ENCODE measurements around the gene CDC42EP1.
"Not testable (repeated sequence)": the region's sequence is repeated elsewhere in the genome, so short reads cannot be mapped to it uniquely, and the experiment has no call there.

CDC42EP1 gene

GRCh38 chr22:37559901-37560607 lies at the start of gene CDC42EP1:
TSS of gene CDC42EP1 (plus strand) at chr22:37560480. CDS start at chr22:37566350, 5,870 bp downstream.
- no peak for DNase-seq

- DNase-seq = no peak
These were observed 48.7 kb upstream of the CDC42EP1 start for GRCh38 chr22:37511395-37512104.

DNA sequence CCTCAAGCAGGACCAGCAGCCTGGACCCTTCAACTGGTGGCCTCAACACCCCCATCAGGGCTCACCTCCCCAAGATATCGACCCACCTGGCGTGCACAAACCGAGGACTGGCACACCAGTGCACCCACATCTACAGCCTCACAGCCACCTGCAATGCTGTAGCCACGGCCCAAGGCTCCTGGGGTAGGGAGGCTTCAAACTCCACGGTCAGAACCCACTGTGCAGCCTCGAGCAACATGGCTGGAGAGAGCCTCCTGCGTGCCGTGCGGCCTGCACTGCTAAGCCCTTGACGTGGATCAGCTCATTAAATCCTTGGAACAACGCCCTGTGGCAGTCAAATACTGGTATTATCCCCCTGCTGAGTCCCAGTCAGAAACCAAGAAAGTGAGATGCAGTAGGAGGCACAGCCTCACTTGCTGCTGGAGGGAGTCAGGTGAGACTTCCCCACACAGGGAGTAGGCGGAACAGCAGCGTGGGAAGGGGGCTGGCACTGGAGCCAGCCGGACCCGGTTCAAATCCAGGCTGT lies 45.7 kb upstream of the CDC42EP1 start:
- DNase-seq = no peak

- no peak for DNase-seq
These were observed 44.4 kb upstream of the CDC42EP1 start for GRCh38 chr22:37515901-37516300.

- DNase-seq = no peak
These were observed 43.8 kb upstream of the CDC42EP1 start for GRCh38 chr22:37516456-37516855.

DNA sequence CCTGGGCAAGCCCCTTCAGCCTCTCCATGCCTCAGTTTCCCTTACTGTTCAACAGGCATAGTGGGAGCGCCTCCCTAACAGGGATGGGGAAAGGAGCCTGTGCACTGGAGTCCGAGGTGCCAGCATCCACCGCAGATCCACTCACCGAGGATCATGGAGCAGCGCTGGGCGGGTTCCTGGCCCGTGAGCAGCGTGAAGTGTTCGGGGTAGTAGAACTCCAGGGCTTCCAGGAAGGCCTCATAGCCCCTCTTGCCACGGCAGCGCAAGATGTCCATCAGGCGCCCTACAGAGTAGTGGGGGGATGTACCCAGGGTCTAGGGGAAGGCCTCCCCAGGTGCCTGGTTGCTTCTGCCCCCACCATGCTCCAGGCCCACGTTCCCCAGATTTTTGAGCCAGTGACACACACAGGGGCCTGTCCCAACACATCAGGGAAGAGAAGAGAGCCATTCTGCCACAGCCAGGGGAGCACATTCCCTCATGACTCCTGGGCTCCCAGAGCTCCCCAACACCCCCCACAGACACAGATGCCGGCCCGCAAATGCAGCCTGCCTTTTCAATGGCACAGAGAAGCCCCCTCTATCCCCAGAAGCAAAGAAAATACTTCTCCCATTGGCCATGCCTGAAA lies 42.3 kb upstream of the CDC42EP1 start:
- DNase-seq = no peak

- peak in 2 of 3 experiments; percentile 5 to 31 for DNase-seq
These were observed 41.6 kb upstream of the CDC42EP1 start for GRCh38 chr22:37518509-37519267.

DNA sequence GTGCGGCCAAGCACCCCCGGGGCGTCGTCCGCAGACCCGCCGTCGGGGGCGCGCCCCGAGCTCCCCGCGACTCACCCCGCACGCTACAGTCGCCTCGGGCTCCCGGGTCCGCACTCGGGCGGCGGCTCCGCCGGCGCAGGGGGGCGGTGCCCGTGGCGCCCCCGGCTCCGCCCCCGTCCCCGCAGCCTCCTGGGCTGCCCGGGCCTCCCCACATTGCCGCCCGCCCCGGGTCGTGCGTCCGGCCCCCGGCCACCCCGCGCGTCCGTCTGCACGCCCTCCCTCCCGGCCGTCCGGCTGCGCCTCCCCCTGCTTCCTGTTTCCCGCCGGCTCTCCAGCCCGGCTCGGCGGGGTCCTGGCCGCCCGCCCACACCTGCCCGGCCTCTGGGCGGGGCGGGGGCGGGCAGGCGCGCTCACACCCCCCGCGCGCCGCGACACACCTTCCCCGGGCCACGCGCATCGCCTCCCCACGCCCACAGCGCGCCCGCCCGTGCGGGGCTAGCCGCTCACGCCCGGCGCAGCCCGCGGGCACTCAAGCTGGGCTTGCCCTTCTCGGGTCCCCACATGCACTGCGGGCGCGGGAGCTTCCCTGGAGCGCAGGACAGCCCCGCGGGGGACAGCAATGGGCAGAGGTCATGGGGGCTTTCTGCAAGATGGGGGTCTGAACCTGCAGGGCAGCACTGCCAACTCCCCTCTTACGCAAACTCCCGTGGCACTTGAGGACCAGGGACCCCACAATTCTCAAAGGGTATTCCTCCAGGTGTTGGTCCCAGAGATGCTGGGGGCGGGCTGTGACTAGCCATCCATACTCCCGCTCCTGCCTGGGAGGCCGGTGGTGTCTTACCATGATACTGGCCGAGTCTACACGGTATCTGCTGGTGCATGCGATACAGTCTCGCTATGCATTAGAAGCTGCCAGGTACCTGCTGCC lies 40.7 kb upstream of the CDC42EP1 start, which contains the start of gene CARD10:
TSS of gene CARD10 (minus strand) at position 148 of the 928 bp plus-strand sequence. CDS start 215 bp downstream, outside the sequence.
- peak in 2 of 3 experiments; percentile 24 to 32 for DNase-seq

DNA sequence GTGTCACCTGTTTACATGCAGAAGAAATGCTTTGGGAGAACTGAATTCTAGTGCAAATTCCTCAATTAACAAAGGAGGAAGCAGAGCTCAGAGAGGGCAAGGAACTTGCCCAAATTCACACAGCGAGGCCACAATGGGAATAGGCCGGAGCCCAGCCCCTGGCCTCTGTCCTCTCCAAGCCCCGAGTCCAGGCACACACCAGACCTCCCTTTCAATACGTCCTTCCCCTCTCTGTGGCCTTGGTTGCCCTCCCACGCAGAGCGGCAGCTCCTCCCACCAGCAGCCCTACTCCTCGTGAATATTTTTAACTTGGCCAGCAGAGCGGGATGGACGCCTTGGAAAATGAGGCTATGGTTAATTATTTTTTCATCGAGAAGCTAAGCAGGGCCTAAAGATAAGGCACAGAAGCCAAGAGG lies 39.5 kb upstream of the CDC42EP1 start:
- no peak for DNase-seq

DNA sequence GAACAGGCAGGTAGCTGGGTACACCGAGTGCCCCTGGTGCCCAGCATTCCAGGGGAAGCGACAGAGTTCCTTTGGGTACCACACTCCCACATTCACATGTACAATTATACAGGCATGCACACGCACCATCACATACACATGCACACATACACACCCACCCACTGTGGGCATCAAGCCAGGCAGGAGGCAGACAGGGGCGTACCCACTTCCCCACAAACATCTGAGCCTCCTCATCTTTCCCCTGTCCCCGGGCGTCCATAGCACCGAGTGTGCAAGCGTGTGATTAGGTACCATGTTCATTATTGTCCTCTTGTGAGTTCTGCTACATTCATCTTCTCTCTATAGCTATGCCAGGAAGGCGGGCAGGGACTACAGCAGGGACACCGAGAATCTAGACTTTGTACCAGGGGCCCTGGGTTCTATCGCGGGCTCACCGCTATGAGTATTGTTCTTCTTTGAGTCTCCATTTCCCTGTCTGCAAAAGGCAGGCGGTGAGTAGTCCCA lies 39.0 kb upstream of the CDC42EP1 start:
- DNase-seq = no peak

GRCh38 chr22:37522482-37522881 lies 37.8 kb upstream of the CDC42EP1 start:
- DNase-seq = no peak

- no peak for DNase-seq
These were observed 35.1 kb upstream of the CDC42EP1 start for GRCh38 chr22:37525073-37525745.

DNA sequence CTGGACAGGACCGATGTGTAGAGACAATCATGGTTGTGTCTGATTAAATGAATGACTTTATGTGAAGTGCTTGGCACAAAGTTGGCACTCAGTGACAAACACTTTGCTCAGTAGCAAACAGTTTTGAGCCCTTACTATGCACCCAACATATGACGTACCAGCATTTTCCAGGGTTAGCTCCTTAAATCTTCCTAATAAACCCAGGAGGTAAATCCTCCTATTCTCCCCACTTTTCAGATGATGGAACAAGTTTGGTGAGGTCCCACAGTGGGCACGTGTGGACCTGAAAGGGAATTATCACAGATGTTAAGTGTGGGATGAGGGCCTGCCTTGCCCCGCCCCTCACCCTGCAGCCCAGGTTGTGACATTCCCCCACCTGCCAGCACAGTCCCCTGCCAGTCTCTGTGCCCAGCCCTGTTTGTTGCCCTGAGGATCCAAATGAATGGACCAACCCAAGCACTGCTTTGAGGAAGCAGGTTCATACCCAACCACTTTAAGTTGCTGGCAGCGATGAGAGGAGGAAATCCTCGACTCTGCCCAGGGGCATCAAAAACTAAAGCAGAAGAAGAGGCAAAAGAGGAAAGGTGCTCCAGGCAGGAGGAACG lies 34.4 kb upstream of the CDC42EP1 start:
- no peak for DNase-seq

- DNase-seq = no peak
These were observed 33.9 kb upstream of the CDC42EP1 start for GRCh38 chr22:37526376-37526775.

- not testable (repeated sequence) for DNase-seq
These were observed 33.1 kb upstream of the CDC42EP1 start for GRCh38 chr22:37527081-37527752.

DNA sequence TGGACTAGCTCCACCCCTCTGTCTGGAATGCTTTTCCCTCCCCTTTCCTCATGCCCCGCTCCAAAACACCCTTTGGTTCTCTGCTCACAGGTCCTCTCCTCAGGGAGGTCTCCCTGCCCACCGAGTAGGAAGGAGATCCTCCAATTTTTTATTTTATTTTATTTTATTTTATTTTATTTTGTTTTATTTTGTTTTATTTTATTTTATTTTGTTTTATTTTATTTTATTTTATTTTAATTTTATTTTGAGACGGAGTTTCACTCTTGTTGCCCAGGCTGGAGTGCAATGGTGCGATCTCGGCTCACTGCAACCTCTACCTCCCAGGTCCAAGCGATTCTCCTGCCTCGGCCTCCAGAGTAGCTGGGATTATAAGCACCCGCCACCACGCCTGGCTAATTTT lies 32.3 kb upstream of the CDC42EP1 start:
- not testable (repeated sequence) for DNase-seq

DNA sequence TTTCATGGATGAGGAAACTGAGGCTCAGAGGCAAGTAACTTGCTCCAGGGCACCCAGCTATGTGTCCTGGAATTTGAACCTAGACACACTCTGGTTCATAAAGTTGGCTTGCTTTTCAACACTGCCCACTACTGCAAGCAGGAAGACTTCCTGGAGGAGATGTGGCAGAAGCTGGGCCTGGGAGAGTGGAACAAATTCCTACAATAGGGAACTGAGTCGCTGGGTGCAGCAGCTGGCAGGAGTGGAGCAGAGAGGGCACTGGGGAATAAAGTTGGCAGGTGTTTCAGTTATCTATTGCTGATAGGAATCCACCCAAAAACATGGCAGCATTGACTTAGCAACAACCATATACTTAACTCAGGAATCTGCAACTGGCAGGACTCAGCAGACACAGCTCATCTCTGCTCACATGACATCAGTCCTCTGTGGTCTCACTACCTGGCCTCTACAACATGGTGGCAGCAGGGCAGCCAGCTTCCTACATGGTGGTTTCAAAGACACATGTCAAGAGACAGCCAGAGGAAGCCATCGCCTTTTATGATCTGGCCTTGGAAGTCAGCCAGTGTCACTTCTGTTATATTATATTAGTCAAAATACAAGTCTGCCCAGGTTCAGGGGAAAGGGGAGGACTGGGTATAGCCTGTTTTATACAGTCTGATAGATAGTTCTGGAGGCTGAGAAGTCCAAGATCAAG lies 30.5 kb upstream of the CDC42EP1 start:
- no peak for DNase-seq

GRCh38 chr22:37533995-37534394 lies 26.3 kb upstream of the CDC42EP1 start:
- peak in 1 of 3 experiments; percentile 45 for DNase-seq

DNA sequence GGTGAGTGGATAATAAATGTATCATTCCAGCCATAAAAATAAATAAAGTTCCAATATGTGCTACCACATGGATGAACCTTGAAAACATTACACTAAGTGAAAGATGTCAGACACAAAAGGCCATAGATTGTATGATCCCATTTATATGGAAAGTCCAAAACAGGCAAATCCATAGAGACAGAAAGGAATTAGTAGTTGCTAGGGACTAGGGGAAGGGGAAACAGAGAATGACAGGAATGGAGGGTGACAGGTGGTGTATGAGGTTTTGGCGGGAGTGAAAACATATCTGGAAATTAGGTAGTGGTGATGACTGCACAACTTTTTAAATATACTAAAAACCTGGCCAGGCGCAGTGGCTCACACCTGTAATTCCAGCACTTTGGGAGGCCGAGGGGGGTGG lies 25.8 kb upstream of the CDC42EP1 start:
- no peak for DNase-seq
